Measurements from ENCODE around the gene XAF1. TPM values are rescaled to one million over a fixed set of nuclear protein-coding genes. Genes with fewer than 3 reads are reported as not detected.

The XAF1 gene
- total and polyA plus RNA-seq, 3 experiments from 2014 or later = 5.8 to 45.8 (median 5.8) TPM

- Mint-ChIP-seq H3K27ac (peak overlapping the region in 1 of 8 donors; percentile 53), H3K9me3 (peaks cover 0 to 10% (median 0%) of the 10 kb centered on the region in 5 donors), H3K4me1 (peaks cover 0 to 22% (median 15%) of the 10 kb centered on the region in 3 donors), H3K4me3 (peak overlapping the region in 4 of 7 donors; percentile 5 to 80 (median 40)), H3K27me3 (peaks cover 45 to 81% of the 10 kb centered on the region in 2 donors), H3K36me3 (no peaks in the 10 kb centered on the region)
- H3K27me3 ChIP-seq (ENCODE audit: insufficient read depth, low read length, poor library complexity, severe bottlenecking) = peaks cover 17% of the 10 kb centered on the region
- CTCF ChIA-PET = no interaction called here
- no peak overlapping the region for H3K27ac ChIP-seq (ENCODE audit: low read depth, low read length)
- no peaks in the 10 kb centered on the region for H3K36me3 ChIP-seq (ENCODE audit: insufficient read depth, low read length)
- DNase-seq = no peak
- no peaks in the 10 kb centered on the region for H3K9me3 ChIP-seq (ENCODE audit: low read length)
- no peak overlapping the region for H3K4me3 ChIP-seq (ENCODE audit: low read length)
- no peaks in the 10 kb centered on the region for H3K4me1 ChIP-seq (ENCODE audit: insufficient read depth, low read length)
- POLR2A ChIA-PET = no interaction called here
These were observed 43.6 kb upstream of the XAF1 start for GRCh38 chr17:6712058-6712853.

- Histone ChIP-seq H3K27me3 (ENCODE audit: insufficient read depth, low read length, poor library complexity, severe bottlenecking) (peaks cover 17% of the 10 kb centered on the region), H3K9me3 (ENCODE audit: low read length) (no peaks in the 10 kb centered on the region), H3K27ac (ENCODE audit: low read depth, low read length) (no peak overlapping the region), H3K4me1 (ENCODE audit: insufficient read depth, low read length) (no peaks in the 10 kb centered on the region), H3K36me3 (ENCODE audit: insufficient read depth, low read length) (no peaks in the 10 kb centered on the region), H3K4me3 (ENCODE audit: low read length) (no peak overlapping the region)
- POLR2A ChIA-PET = no interaction called here
- no peak for DNase-seq
- Mint-ChIP-seq H3K4me3 (peak overlapping the region in 2 of 7 donors; percentile 60 to 80), H3K27ac (peak overlapping the region in 1 of 8 donors; percentile 53), H3K4me1 (peaks cover 0 to 22% (median 15%) of the 10 kb centered on the region in 3 donors), H3K27me3 (peaks cover 45 to 82% of the 10 kb centered on the region in 2 donors), H3K9me3 (peaks cover 0 to 12% (median 0%) of the 10 kb centered on the region in 5 donors), H3K36me3 (no peaks in the 10 kb centered on the region)
- CTCF ChIA-PET = no interaction called here
These were observed 43.1 kb upstream of the XAF1 start for GRCh38 chr17:6712854-6713129.

- no peaks in the 10 kb centered on the region for H3K9me3 ChIP-seq (ENCODE audit: low read length)
- no peaks in the 10 kb centered on the region for H3K36me3 ChIP-seq (ENCODE audit: insufficient read depth, low read length)
- H3K36me3 Mint-ChIP-seq = no peaks in the 10 kb centered on the region
- peaks cover 17% of the 10 kb centered on the region for H3K27me3 ChIP-seq (ENCODE audit: insufficient read depth, low read length, poor library complexity, severe bottlenecking)
- ChIA-PET POLR2A (no interaction called here), CTCF (no interaction called here)
- H3K27ac Mint-ChIP-seq = peak within 1 kb of the TSS in 1 of 8 donors; percentile 53
- H3K27ac ChIP-seq (ENCODE audit: low read depth, low read length) = no peak within 1 kb of the TSS
- H3K4me3 Mint-ChIP-seq = peak within 1 kb of the TSS in 5 of 7 donors; percentile 36 to 80 (median 60)
- H3K9me3 Mint-ChIP-seq = peaks cover 0 to 15% (median 0%) of the 10 kb centered on the region in 5 donors
- no peak for DNase-seq
- peaks cover 44 to 81% of the 10 kb centered on the region in 2 donors for H3K27me3 Mint-ChIP-seq
- no peaks in the 10 kb centered on the region for H3K4me1 ChIP-seq (ENCODE audit: insufficient read depth, low read length)
- H3K4me3 ChIP-seq (ENCODE audit: low read length) = no peak within 1 kb of the TSS
- H3K4me1 Mint-ChIP-seq = peaks cover 0 to 22% (median 15%) of the 10 kb centered on the region in 3 donors
These were observed 42.5 kb upstream of the XAF1 start, which contains the start of gene SLC13A5 for GRCh38 chr17:6713130-6713917. SLC13A5 (minus strand) TSS chr17:6713369; CDS start chr17:6713333, 36 bp downstream.

GRCh38 chr17:6713918-6714271 is 42.0 kb upstream of the XAF1 start:
- Mint-ChIP-seq H3K27me3 (peaks cover 42 to 75% of the 10 kb centered on the region in 2 donors), H3K4me1 (peaks cover 0 to 22% (median 15%) of the 10 kb centered on the region in 3 donors), H3K27ac (no peak overlapping the region), H3K36me3 (no peaks in the 10 kb centered on the region), H3K4me3 (peak overlapping the region in 3 of 7 donors; percentile 2 to 74 (median 36)), H3K9me3 (peaks cover 0 to 15% (median 0%) of the 10 kb centered on the region in 5 donors)
- ChIA-PET POLR2A (no interaction called here), CTCF (no interaction called here)
- no peaks in the 10 kb centered on the region for H3K36me3 ChIP-seq (ENCODE audit: insufficient read depth, low read length)
- no peaks in the 10 kb centered on the region for H3K9me3 ChIP-seq (ENCODE audit: low read length)
- H3K27ac ChIP-seq (ENCODE audit: low read depth, low read length) = no peak overlapping the region
- DNase-seq = no peak
- H3K4me3 ChIP-seq (ENCODE audit: low read length) = no peak overlapping the region
- H3K4me1 ChIP-seq (ENCODE audit: insufficient read depth, low read length) = no peaks in the 10 kb centered on the region
- H3K27me3 ChIP-seq (ENCODE audit: insufficient read depth, low read length, poor library complexity, severe bottlenecking) = peaks cover 17% of the 10 kb centered on the region

- Histone ChIP-seq H3K36me3 (ENCODE audit: insufficient read depth, low read length) (no peaks in the 10 kb centered on the region), H3K4me1 (ENCODE audit: insufficient read depth, low read length) (no peaks in the 10 kb centered on the region), H3K27ac (ENCODE audit: low read depth, low read length) (no peak overlapping the region), H3K9me3 (ENCODE audit: low read length) (no peaks in the 10 kb centered on the region), H3K4me3 (ENCODE audit: low read length) (no peak overlapping the region), H3K27me3 (ENCODE audit: insufficient read depth, low read length, poor library complexity, severe bottlenecking) (peaks cover 17% of the 10 kb centered on the region)
- CTCF ChIA-PET = no interaction called here
- Mint-ChIP-seq H3K9me3 (peaks cover 0 to 15% (median 0%) of the 10 kb centered on the region in 5 donors), H3K27ac (no peak overlapping the region), H3K4me3 (peak overlapping the region in 3 of 7 donors; percentile 2 to 36 (median 34)), H3K36me3 (no peaks in the 10 kb centered on the region), H3K27me3 (peaks cover 42 to 78% of the 10 kb centered on the region in 2 donors), H3K4me1 (peaks cover 0 to 22% (median 15%) of the 10 kb centered on the region in 3 donors)
- POLR2A ChIA-PET = no interaction called here
- DNase-seq = no peak
These were observed 41.5 kb upstream of the XAF1 start for GRCh38 chr17:6714315-6714874.

GRCh38 chr17:6716736-6717135 is 39.1 kb upstream of the XAF1 start:
- H3K27ac ChIP-seq (ENCODE audit: low read depth, low read length) = no peak overlapping the region
- H3K4me1 ChIP-seq (ENCODE audit: insufficient read depth, low read length) = no peaks in the 10 kb centered on the region
- ChIA-PET CTCF (interaction anchor here (0.7 kb wide), 1 partner anchor 122 kb away, joined by 3 read pairs; no protein-coding TSS in a partner anchor), POLR2A (no interaction called here)
- no peaks in the 10 kb centered on the region for H3K36me3 ChIP-seq (ENCODE audit: insufficient read depth, low read length)
- H3K9me3 Mint-ChIP-seq = peaks cover 0 to 15% (median 0%) of the 10 kb centered on the region in 5 donors
- H3K27ac Mint-ChIP-seq = no peak overlapping the region
- peaks cover 0 to 18% (median 13%) of the 10 kb centered on the region in 3 donors for H3K4me1 Mint-ChIP-seq
- no peak overlapping the region for H3K4me3 ChIP-seq (ENCODE audit: low read length)
- H3K27me3 ChIP-seq (ENCODE audit: insufficient read depth, low read length, poor library complexity, severe bottlenecking) = peaks cover 9% of the 10 kb centered on the region
- no peaks in the 10 kb centered on the region for H3K9me3 ChIP-seq (ENCODE audit: low read length)
- H3K36me3 Mint-ChIP-seq = no peaks in the 10 kb centered on the region
- DNase-seq = no peak
- no peak overlapping the region for H3K4me3 Mint-ChIP-seq
- peaks cover 39 to 79% of the 10 kb centered on the region in 2 donors for H3K27me3 Mint-ChIP-seq

- H3K36me3 ChIP-seq (ENCODE audit: insufficient read depth, low read length) = no peaks in the 10 kb centered on the region
- no peaks in the 10 kb centered on the region for H3K27me3 ChIP-seq (ENCODE audit: insufficient read depth, low read length, poor library complexity, severe bottlenecking)
- Mint-ChIP-seq H3K4me3 (no peak overlapping the region), H3K27me3 (peaks cover 24 to 70% of the 10 kb centered on the region in 2 donors), H3K9me3 (peaks cover 0 to 5% (median 0%) of the 10 kb centered on the region in 5 donors), H3K36me3 (no peaks in the 10 kb centered on the region), H3K4me1 (no peaks in the 10 kb centered on the region), H3K27ac (no peak overlapping the region)
- POLR2A ChIA-PET = no interaction called here
- DNase-seq = no peak
- no peak overlapping the region for H3K27ac ChIP-seq (ENCODE audit: low read depth, low read length)
- no peak overlapping the region for H3K4me3 ChIP-seq (ENCODE audit: low read length)
- H3K9me3 ChIP-seq (ENCODE audit: low read length) = no peaks in the 10 kb centered on the region
- no peaks in the 10 kb centered on the region for H3K4me1 ChIP-seq (ENCODE audit: insufficient read depth, low read length)
- CTCF ChIA-PET = no interaction called here
These were observed 34.1 kb upstream of the XAF1 start for GRCh38 chr17:6721744-6722143.

GRCh38 chr17:6724009-6724408 is 31.8 kb upstream of the XAF1 start:
- H3K27me3 ChIP-seq (ENCODE audit: insufficient read depth, low read length, poor library complexity, severe bottlenecking) = no peaks in the 10 kb centered on the region
- no peaks in the 10 kb centered on the region for H3K4me1 ChIP-seq (ENCODE audit: insufficient read depth, low read length)
- Mint-ChIP-seq H3K27me3 (peaks cover 24 to 63% of the 10 kb centered on the region in 2 donors), H3K27ac (peak overlapping the region in 1 of 8 donors; percentile 32), H3K36me3 (no peaks in the 10 kb centered on the region), H3K4me3 (no peak overlapping the region), H3K4me1 (no peaks in the 10 kb centered on the region), H3K9me3 (no peaks in the 10 kb centered on the region)
- no peak overlapping the region for H3K27ac ChIP-seq (ENCODE audit: low read depth, low read length)
- no peaks in the 10 kb centered on the region for H3K9me3 ChIP-seq (ENCODE audit: low read length)
- H3K36me3 ChIP-seq (ENCODE audit: insufficient read depth, low read length) = no peaks in the 10 kb centered on the region
- DNase-seq = no peak
- CTCF ChIA-PET = no interaction called here
- POLR2A ChIA-PET = interaction anchor here (0.7 kb wide), 1 partner anchor 95 kb away, joined by 5 read pairs; no protein-coding TSS in a partner anchor
- no peak overlapping the region for H3K4me3 ChIP-seq (ENCODE audit: low read length)
